Astrocyte (in vitro differentiated cells and primary cell): ENCODE measurements around the gene FGFRL1. TPM values are rescaled to one million over a fixed set of nuclear protein-coding genes. Genes with fewer than 3 reads are reported as not detected.

Experiments
- DNase-seq: peaks from one replicate; pipeline ENCODE4 v3.0.0-alpha.2; 2010; ENCODE audit warnings: low read depth
- FAIRE-seq: peaks from 2 replicates; lab custom pipeline; 2011; peaks lifted over from hg19 to GRCh38; lab: Jason Lieb, UNC
- H2AFZ ChIP-seq: 2 replicates; pipeline ENCODE4 v1.6.0; 2012; ENCODE audit warnings: low read depth, low read length, inconsistent platforms
- H3K27ac ChIP-seq: 2 replicates; pipeline ENCODE4 v1.5.1; 2011; ENCODE audit warnings: low read depth, low read length, inconsistent platforms
- H3K27me3 ChIP-seq: 2 replicates; pipeline ENCODE4 v1.6.0; 2011; ENCODE audit warnings: low read length, inconsistent platforms; ENCODE audit not compliant: insufficient read depth
- H3K36me3 ChIP-seq: 2 replicates; pipeline ENCODE4 v1.5.1; 2011; ENCODE audit warnings: low read length, inconsistent platforms; ENCODE audit not compliant: insufficient read depth
- H3K4me1 ChIP-seq: 2 replicates; pipeline ENCODE4 v1.5.1; 2011; ENCODE audit warnings: low read length, inconsistent platforms; ENCODE audit not compliant: insufficient read depth
- H3K4me2 ChIP-seq: 2 replicates; pipeline ENCODE4 v1.6.0; 2012; ENCODE audit warnings: low read length, inconsistent platforms
- H3K4me3 ChIP-seq: 2 replicates; pipeline ENCODE4 v1.5.1; 2011; ENCODE audit warnings: low read depth, mild to moderate bottlenecking, low read length, inconsistent platforms; ENCODE audit not compliant: insufficient read depth
- H3K79me2 ChIP-seq: 2 replicates; pipeline ENCODE4 v1.6.0; 2012; ENCODE audit warnings: mild to moderate bottlenecking, low read length, inconsistent platforms; ENCODE audit not compliant: insufficient read depth
- H3K9ac ChIP-seq: 2 replicates; pipeline ENCODE4 v1.6.0; 2012; ENCODE audit warnings: mild to moderate bottlenecking, low read length, inconsistent platforms
- H3K9me3 ChIP-seq: 2 replicates; pipeline ENCODE4 v1.5.1; 2012; ENCODE audit warnings: low read depth, mild to moderate bottlenecking, low read length, inconsistent platforms; ENCODE audit not compliant: insufficient read depth
- H4K20me1 ChIP-seq: 2 replicates; pipeline ENCODE4 v1.6.0; 2012; ENCODE audit warnings: low read length, inconsistent platforms; ENCODE audit not compliant: insufficient read depth
- H3K27ac Mint-ChIP-seq: one replicate; pipeline ENCODE4 v1.8.0; 2021; ENCODE audit warnings: mild to moderate bottlenecking, mixed read lengths; ENCODE audit not compliant: unreplicated experiment
- H3K27me3 Mint-ChIP-seq: one replicate; pipeline ENCODE4 v1.8.0; 2021; ENCODE audit warnings: low read depth, mixed read lengths; ENCODE audit not compliant: unreplicated experiment
- H3K36me3 Mint-ChIP-seq: one replicate; pipeline ENCODE4 v1.8.0; 2021; ENCODE audit warnings: low read depth, mixed read lengths; ENCODE audit not compliant: unreplicated experiment
- H3K4me1 Mint-ChIP-seq: one replicate; pipeline ENCODE4 v1.8.0; 2021; ENCODE audit warnings: low read depth, mixed read lengths; ENCODE audit not compliant: unreplicated experiment
- H3K4me3 Mint-ChIP-seq: one replicate; pipeline ENCODE4 v1.8.0; 2021; ENCODE audit warnings: mild to moderate bottlenecking, moderate library complexity, mixed read lengths; ENCODE audit not compliant: unreplicated experiment
- H3K9me3 Mint-ChIP-seq: one replicate; pipeline ENCODE4 v1.8.0; 2021; ENCODE audit warnings: mild to moderate bottlenecking, mixed read lengths; ENCODE audit not compliant: unreplicated experiment
- CTCF ChIP-seq: IDR thresholded peaks from 2 replicates; pipeline ENCODE4 v1.5.1; 2011; ENCODE audit warnings: low read depth, mild to moderate bottlenecking, inconsistent platforms, low read length, moderate library complexity; ENCODE audit not compliant: insufficient read depth
- EZH2 ChIP-seq: IDR thresholded peaks from 2 replicates; pipeline ENCODE4 v1.6.1; 2012; ENCODE audit warnings: mild to moderate bottlenecking, low read length, inconsistent platforms; ENCODE audit not compliant: insufficient read depth
- total RNA-seq: library from RNA; stranded (reverse); gene quantifications from 2 replicates; pipeline ENCODE4 v1.2.1, GENCODE V29; 2021

FGFRL1 gene
- total RNA-seq, 1 donor from 2014 or later = 64.2 TPM

GRCh38 chr4:1023895-1024740 is 12.7 kb downstream of the FGFRL1 start:
- no peak for DNase-seq
- peaks cover 10% of the 10 kb centered on the region for H3K36me3 ChIP-seq
- TF ChIP-seq EZH2 (no peak), CTCF (no peak)
- peaks cover 13% of the 10 kb centered on the region for H3K79me2 ChIP-seq
- peaks cover 5% of the 10 kb centered on the region for H3K4me1 Mint-ChIP-seq
- H4K20me1 ChIP-seq = peaks cover 16% of the 10 kb centered on the region
- no peak overlapping the region for H3K9ac ChIP-seq
- no peaks in the 10 kb centered on the region for H3K27me3 ChIP-seq
- no peak overlapping the region for H3K4me3 Mint-ChIP-seq
- no peak overlapping the region for H3K4me3 ChIP-seq
- no peaks in the 10 kb centered on the region for H3K9me3 ChIP-seq
- H3K9me3 Mint-ChIP-seq = peaks cover 2% of the 10 kb centered on the region
- peaks cover 13% of the 10 kb centered on the region for H3K4me1 ChIP-seq
- no peak overlapping the region for H3K27ac ChIP-seq
- no peak for FAIRE-seq
- H3K4me2 ChIP-seq = no peak overlapping the region
- H3K27ac Mint-ChIP-seq = no peak overlapping the region
- H2AFZ ChIP-seq = no peak overlapping the region
- no peaks in the 10 kb centered on the region for H3K27me3 Mint-ChIP-seq
- no peaks in the 10 kb centered on the region for H3K36me3 Mint-ChIP-seq

DNA sequence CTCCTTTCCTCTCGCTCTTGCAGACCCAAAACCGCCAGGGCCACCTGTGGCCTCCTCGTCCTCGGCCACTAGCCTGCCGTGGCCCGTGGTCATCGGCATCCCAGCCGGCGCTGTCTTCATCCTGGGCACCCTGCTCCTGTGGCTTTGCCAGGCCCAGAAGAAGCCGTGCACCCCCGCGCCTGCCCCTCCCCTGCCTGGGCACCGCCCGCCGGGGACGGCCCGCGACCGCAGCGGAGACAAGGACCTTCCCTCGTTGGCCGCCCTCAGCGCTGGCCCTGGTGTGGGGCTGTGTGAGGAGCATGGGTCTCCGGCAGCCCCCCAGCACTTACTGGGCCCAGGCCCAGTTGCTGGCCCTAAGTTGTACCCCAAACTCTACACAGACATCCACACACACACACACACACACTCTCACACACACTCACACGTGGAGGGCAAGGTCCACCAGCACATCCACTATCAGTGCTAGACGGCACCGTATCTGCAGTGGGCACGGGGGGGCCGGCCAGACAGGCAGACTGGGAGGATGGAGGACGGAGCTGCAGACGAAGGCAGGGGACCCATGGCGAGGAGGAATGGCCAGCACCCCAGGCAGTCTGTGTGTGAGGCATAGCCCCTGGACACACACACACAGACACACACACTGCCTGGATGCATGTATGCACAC is 13.6 kb downstream of the FGFRL1 start:
- Histone ChIP-seq H3K4me2 (no peak overlapping the region), H3K4me1 (peaks cover 5% of the 10 kb centered on the region), H2AFZ (no peak overlapping the region), H3K27me3 (no peaks in the 10 kb centered on the region), H4K20me1 (peaks cover 8% of the 10 kb centered on the region), H3K79me2 (peaks cover 5% of the 10 kb centered on the region), H3K36me3 (peaks cover 10% of the 10 kb centered on the region), H3K9me3 (no peaks in the 10 kb centered on the region), H3K4me3 (no peak overlapping the region), H3K9ac (no peak overlapping the region), H3K27ac (no peak overlapping the region)
- Mint-ChIP-seq H3K4me1 (peaks cover 5% of the 10 kb centered on the region), H3K27ac (no peak overlapping the region), H3K9me3 (peaks cover 2% of the 10 kb centered on the region), H3K4me3 (no peak overlapping the region), H3K27me3 (no peaks in the 10 kb centered on the region), H3K36me3 (no peaks in the 10 kb centered on the region)
- no peak for DNase-seq
- no peak for FAIRE-seq
- TF ChIP-seq EZH2 (no peak), CTCF (no peak)
